ENCODE data around the gene TRAF5. TPM values are rescaled to one million over a fixed set of nuclear protein-coding genes. Genes with fewer than 3 reads are reported as not detected.
A peak's percentile ranks its signal among the peaks of the same experiment; 100 is the strongest.

The TRAF5 gene
- total and polyA plus RNA-seq, 4 donors: 0.68 to 3.3 (median 1.6) TPM

GRCh38 chr1:211382182-211382713 lies 55.6 kb downstream of the TRAF5 start:
- no peaks in the 10 kb centered on the region for H3K27me3 ChIP-seq (ENCODE audit: control insufficient read depth in 4 of 4, insufficient read depth in 4 of 4, low read length in 3 of 4)
- TF ChIP-seq MAX (IDR thresholded peaks at IDR 0.05) (no peak), CTCF (IDR thresholded peaks at IDR 0.05; ENCODE audit: low read depth, low read length, missing input control) (no peak), YY1 (IDR thresholded peaks at IDR 0.05) (no peak), SP1 (IDR thresholded peaks at IDR 0.05) (no peak), ATF3 (IDR thresholded peaks at IDR 0.05) (no peak), FOXA2 (IDR thresholded peaks at IDR 0.05) (no peak), JUND (IDR thresholded peaks at IDR 0.05) (no peak), ZBTB33 (IDR thresholded peaks at IDR 0.05) (no peak), REST (IDR thresholded peaks at IDR 0.05) (no peak), GABPA (IDR thresholded peaks at IDR 0.05 in 1 of 2, conservative IDR thresholded peaks at IDR 0.05 in 1 of 2) (no peak), HNF4A (conservative IDR thresholded peaks at IDR 0.05) (no peak), EGR1 (IDR thresholded peaks at IDR 0.05; ENCODE audit: low read depth in 2 of 2) (no peak), RXRA (IDR thresholded peaks at IDR 0.05) (no peak), HNF4G (IDR thresholded peaks at IDR 0.05) (no peak), NR2F2 (IDR thresholded peaks at IDR 0.05) (no peak), TAF1 (conservative IDR thresholded peaks at IDR 0.05) (no peak), RAD21 (IDR thresholded peaks at IDR 0.05) (no peak)
- peaks cover 0 to 10% (median 4%) of the 10 kb centered on the region in 4 donors for H3K4me1 ChIP-seq (ENCODE audit: control insufficient read depth in 4 of 4, insufficient read depth in 4 of 4, low read length in 3 of 4)
- no peaks in the 10 kb centered on the region for H3K36me3 ChIP-seq (ENCODE audit: control insufficient read depth in 4 of 4, insufficient read depth in 3 of 4, low read depth in 1 of 4, low read length in 3 of 4)
- peak overlapping the region; percentile 37 to 61 for H3K9ac ChIP-seq (ENCODE audit: low read depth in 1 of 2, low read length in 2 of 2)
- DNase-seq (ENCODE audit: low spot score): no peak
- peak overlapping the region; percentile 90 to 98 for H3K27ac ChIP-seq (ENCODE audit: low read depth in 1 of 2, low read length in 2 of 2)
- peak overlapping the region; percentile 52 to 83 (median 59) for H3K4me3 ChIP-seq (ENCODE audit: low read depth in 1 of 3, low read length in 3 of 3)
- H3K9me3 ChIP-seq (ENCODE audit: control insufficient read depth in 4 of 4, low read length in 3 of 4): no peaks in the 10 kb centered on the region
- 8% methylated on average over 17 of the region's 17 CpGs for WGBS
